Stimulated activated CD8-positive, alpha-beta memory T cell treated with anti-CD3 and anti-CD28 coated beads, Interleukin-4, amount 100 ng/mL, for 4 hours (primary cell): ENCODE measurements around the gene SSX2IP.

Source experiments
- DNase-seq, 2 donors: peaks; one replicate each; pipeline ENCODE4 v3.0.0-alpha.2; 2020; ENCODE audit warnings: low read depth in 2 of 2, low spot score in 1 of 2

Gene SSX2IP

GRCh38 chr1:84709131-84709530, 18.9 kb upstream of the SSX2IP start:
- no peak for DNase-seq

- DNase-seq = no peak
Observed at GRCh38 chr1:84708031-84708430, 17.8 kb upstream of the SSX2IP start.

GRCh38 chr1:84705513-84705912, 15.3 kb upstream of the SSX2IP start:
- DNase-seq = no peak

GRCh38 chr1:84704872-84705417, 14.7 kb upstream of the SSX2IP start:
- DNase-seq = no peak

- DNase-seq = no peak
Observed at GRCh38 chr1:84703431-84703830, 13.2 kb upstream of the SSX2IP start.

- DNase-seq = no peak
Observed at GRCh38 chr1:84702143-84702542, 11.9 kb upstream of the SSX2IP start.

GRCh38 chr1:84701376-84701775, 11.1 kb upstream of the SSX2IP start:
- no peak for DNase-seq

GRCh38 chr1:84700070-84700469, 9.8 kb upstream of the SSX2IP start:
- no peak for DNase-seq

- no peak for DNase-seq
Observed at GRCh38 chr1:84698151-84699110, 8.2 kb upstream of the SSX2IP start.

GRCh38 chr1:84693785-84694184, 3.5 kb upstream of the SSX2IP start:
- DNase-seq = no peak

- no peak for DNase-seq
Observed at GRCh38 chr1:84693005-84693404, 2.7 kb upstream of the SSX2IP start.

GRCh38 chr1:84692391-84692790, 2.1 kb upstream of the SSX2IP start:
- no peak for DNase-seq

GRCh38 chr1:84691122-84691783, 992 bp upstream of the SSX2IP start:
- DNase-seq = no peak

- DNase-seq = peak; percentile 8 to 15
Observed at GRCh38 chr1:84689514-84690396, 506 bp downstream of the SSX2IP start.

GRCh38 chr1:84688463-84689061, 1.7 kb downstream of the SSX2IP start:
- no peak for DNase-seq

GRCh38 chr1:84687714-84688462, 2.4 kb downstream of the SSX2IP start:
- no peak for DNase-seq

GRCh38 chr1:84686223-84686622, 4.0 kb downstream of the SSX2IP start:
- no peak for DNase-seq

- no peak for DNase-seq
Observed at GRCh38 chr1:84683508-84683907, 6.8 kb downstream of the SSX2IP start.

- no peak for DNase-seq
Observed at GRCh38 chr1:84682047-84682446, 8.2 kb downstream of the SSX2IP start.
